ENCODE measurements around the gene COX4I1. TPM values are rescaled to one million over a fixed set of nuclear protein-coding genes. Genes with fewer than 3 reads are reported as not detected.

COX4I1 gene
- total RNA-seq, 1 experiment from 2014 or later = 839 TPM

DNA sequence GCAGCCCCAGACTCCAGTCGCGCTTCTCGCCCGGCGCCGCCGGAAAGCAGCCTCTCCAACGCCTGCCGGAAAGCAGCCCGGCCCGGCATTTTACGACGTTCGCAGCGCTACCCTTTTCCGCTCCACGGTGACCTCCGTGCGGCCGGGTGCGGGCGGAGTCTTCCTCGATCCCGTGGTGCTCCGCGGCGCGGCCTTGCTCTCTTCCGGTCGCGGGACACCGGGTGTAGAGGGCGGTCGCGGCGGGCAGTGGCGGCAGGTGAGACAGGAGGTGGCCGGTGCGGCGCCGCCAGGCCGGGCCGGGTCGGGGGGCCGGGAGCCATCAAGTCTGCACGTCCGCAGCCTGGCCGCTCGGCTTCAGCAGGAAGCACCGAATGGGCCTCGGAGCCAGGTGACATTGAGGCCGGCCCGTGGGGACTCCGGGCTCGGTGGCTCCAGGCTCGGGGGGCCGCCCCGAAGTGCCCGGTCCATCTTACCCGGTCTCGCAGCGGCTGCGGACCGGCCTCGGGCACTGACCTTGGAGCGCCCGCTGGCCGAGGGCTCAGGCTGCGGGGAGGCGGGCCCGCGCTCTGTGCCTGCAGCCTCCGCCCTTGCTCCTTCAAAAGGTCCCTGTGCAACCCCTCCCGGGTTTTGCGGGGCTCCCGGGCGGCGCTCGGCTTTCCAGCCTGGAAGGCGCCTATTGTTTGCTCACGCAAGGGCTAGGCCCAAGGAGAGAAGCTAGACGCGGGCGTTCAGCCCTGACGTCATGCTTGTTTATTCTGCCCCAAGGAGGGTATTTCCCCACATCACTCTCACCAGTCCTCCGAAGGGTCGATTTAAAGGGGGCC, at the start of gene COX4I1, which contains the start of gene EMC8 (continued):
- TF ChIP-seq EGR1 (IDR thresholded peaks at IDR 0.05; ENCODE audit: low read depth) = no peak

- Histone ChIP-seq H3K36me3 (ENCODE audit: control insufficient read depth in 1 of 2, insufficient read depth in 2 of 2, low read length in 2 of 2) (no peaks in the 10 kb centered on the region), H3K4me3 (replicated peaks in 1 of 2; ENCODE audit: low read depth in 1 of 2, low read length in 2 of 2) (peak overlapping the region; percentile 69 to 72), H3K27me3 (ENCODE audit: insufficient read depth, low read length) (no peaks in the 10 kb centered on the region; the same call in 1 of the 2 replicates), H3K9ac (ENCODE audit: low read length) (peak overlapping the region; percentile 95), H3K4me2 (ENCODE audit: low read length) (peak overlapping the region; percentile 79), H3K79me2 (ENCODE audit: insufficient read depth, low read length) (peaks cover 38% of the 10 kb centered on the region), H3K4me1 (ENCODE audit: control insufficient read depth in 1 of 2, insufficient read depth in 2 of 2, low read length in 2 of 2) (peaks cover 54 to 74% of the 10 kb centered on the region in 2 experiments), H3K27ac (ENCODE audit: low read depth, low read length) (peak overlapping the region; percentile 82), H2AFZ (ENCODE audit: low read depth, low read length, poor library complexity, severe bottlenecking) (peak overlapping the region; percentile 32), H3K9me2 (ENCODE audit: insufficient read depth) (no peaks in the 10 kb centered on the region), H3K9me3 (ENCODE audit: control insufficient read depth in 1 of 2, insufficient read depth in 1 of 2, low read depth in 1 of 2, low read length in 2 of 2) (no peaks in the 10 kb centered on the region), H4K20me1 (ENCODE audit: insufficient read depth) (no peaks in the 10 kb centered on the region)
- RAD21 ChIA-PET (ENCODE audit: low non-redundant PET in 1 of 2, low total read pairs in 2 of 2, uncharacterized antibody in 2 of 2, unreplicated experiment in 2 of 2) = no interaction called here
- CTCF ChIA-PET = interaction anchor here (1.8 to 3.0 kb wide), 2 partner anchors 10 to 13 kb away, joined by 4 to 13 read pairs; no protein-coding TSS in a partner anchor
- BruUV-seq (replicated peaks) = TSS peak; percentile 43
- ATAC-seq (peak; percentile 20), DNase-seq (ENCODE audit: low read depth, low spot score) (no peak)
- intact Hi-C loops (cut with micrococcal nuclease) = no loop called here
- POLR2A ChIA-PET = no interaction called here
- TF ChIP-seq, protein P1, sequence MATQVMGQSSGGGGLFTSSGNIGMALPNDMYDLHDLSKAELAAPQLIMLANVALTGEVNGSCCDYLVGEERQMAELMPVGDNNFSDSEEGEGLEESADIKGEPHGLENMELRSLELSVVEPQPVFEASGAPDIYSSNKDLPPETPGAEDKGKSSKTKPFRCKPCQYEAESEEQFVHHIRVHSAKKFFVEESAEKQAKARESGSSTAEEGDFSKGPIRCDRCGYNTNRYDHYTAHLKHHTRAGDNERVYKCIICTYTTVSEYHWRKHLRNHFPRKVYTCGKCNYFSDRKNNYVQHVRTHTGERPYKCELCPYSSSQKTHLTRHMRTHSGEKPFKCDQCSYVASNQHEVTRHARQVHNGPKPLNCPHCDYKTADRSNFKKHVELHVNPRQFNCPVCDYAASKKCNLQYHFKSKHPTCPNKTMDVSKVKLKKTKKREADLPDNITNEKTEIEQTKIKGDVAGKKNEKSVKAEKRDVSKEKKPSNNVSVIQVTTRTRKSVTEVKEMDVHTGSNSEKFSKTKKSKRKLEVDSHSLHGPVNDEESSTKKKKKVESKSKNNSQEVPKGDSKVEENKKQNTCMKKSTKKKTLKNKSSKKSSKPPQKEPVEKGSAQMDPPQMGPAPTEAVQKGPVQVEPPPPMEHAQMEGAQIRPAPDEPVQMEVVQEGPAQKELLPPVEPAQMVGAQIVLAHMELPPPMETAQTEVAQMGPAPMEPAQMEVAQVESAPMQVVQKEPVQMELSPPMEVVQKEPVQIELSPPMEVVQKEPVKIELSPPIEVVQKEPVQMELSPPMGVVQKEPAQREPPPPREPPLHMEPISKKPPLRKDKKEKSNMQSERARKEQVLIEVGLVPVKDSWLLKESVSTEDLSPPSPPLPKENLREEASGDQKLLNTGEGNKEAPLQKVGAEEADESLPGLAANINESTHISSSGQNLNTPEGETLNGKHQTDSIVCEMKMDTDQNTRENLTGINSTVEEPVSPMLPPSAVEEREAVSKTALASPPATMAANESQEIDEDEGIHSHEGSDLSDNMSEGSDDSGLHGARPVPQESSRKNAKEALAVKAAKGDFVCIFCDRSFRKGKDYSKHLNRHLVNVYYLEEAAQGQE (IDR thresholded peaks at IDR 0.05; ENCODE audit: low read depth) = no peak
- TF ChIP-seq ATF3 (IDR thresholded peaks at IDR 0.05) = no peak
- no peak for TF ChIP-seq EZH2 (IDR thresholded peaks at IDR 0.05)
- no peak for TF ChIP-seq JUND (IDR thresholded peaks at IDR 0.05)
- TF ChIP-seq SRF (IDR thresholded peaks at IDR 0.05; ENCODE audit: low read depth) = no peak
- TF ChIP-seq CBX3 (IDR thresholded peaks at IDR 0.05; ENCODE audit: low read depth) = no peak
- TF ChIP-seq YY1 (IDR thresholded peaks at IDR 0.05; ENCODE audit: extremely low read depth, insufficient replicate concordance, low read depth, low read length) = no peak
- no peak for TF ChIP-seq ZFX (IDR thresholded peaks at IDR 0.05)
- no peak for TF ChIP-seq POLR2A (IDR thresholded peaks at IDR 0.05; ENCODE audit: borderline replicate concordance, extremely low read depth, insufficient read depth, insufficient read length)
- no peak for TF ChIP-seq RAD21 (IDR thresholded peaks at IDR 0.05; ENCODE audit: low read depth)
- TF ChIP-seq FOSL1 (IDR thresholded peaks at IDR 0.05; ENCODE audit: low read depth) = no peak
- no peak for TF ChIP-seq EGR1 (IDR thresholded peaks at IDR 0.05; ENCODE audit: low read depth)
- TF ChIP-seq ELF1 (IDR thresholded peaks at IDR 0.05; ENCODE audit: borderline replicate concordance, low read depth) = no peak
- TF ChIP-seq ZBTB33 (IDR thresholded peaks at IDR 0.05; ENCODE audit: extremely low read depth, insufficient replicate concordance, low read length) = no peak
- no peak for TF ChIP-seq SP1 (IDR thresholded peaks at IDR 0.05; ENCODE audit: low read depth)
- TF ChIP-seq POLR2AphosphoS5 (IDR thresholded peaks at IDR 0.05; ENCODE audit: low read depth, low read length) = no peak
- no peak for TF ChIP-seq ZNF274 (IDR thresholded peaks at IDR 0.05; ENCODE audit: low read depth, low read length)
- TF ChIP-seq, protein P2, sequence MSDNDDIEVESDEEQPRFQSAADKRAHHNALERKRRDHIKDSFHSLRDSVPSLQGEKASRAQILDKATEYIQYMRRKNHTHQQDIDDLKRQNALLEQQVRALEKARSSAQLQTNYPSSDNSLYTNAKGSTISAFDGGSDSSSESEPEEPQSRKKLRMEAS (IDR thresholded peaks at IDR 0.05) = no peak
Measured at GRCh38 chr16:85749771-85750145, 49.7 kb upstream of the COX4I1 start.

All from HCT116 (cell line).